22Rv1 (cell line): ENCODE results near the gene SETBP1.

Experiments
- CTCF ChIP-seq: fragments of 450-650 bp; IDR thresholded peaks from 2 replicates; pipeline ENCODE4 v1.5.1; 2017; ENCODE audit warnings: mild to moderate bottlenecking
- ZFX ChIP-seq: fragments of 450-650 bp; IDR thresholded peaks from 2 replicates; pipeline ENCODE4 v1.6.1; 2017; ENCODE audit warnings: antibody characterized with exemption, borderline replicate concordance

- TF ChIP-seq CTCF (no peak), ZFX (no peak)
Observed at GRCh38 chr18:44723411-44723810, 42.7 kb downstream of the SETBP1 start.
